ENCODE data around the gene RAD51B.
"Not testable (repeated sequence)": the region's sequence is repeated elsewhere in the genome, so short reads cannot be mapped to it uniquely, and the experiment has no call there.

GRCh38 chr14:67818476-67818875, 1.1 kb upstream of the RAD51B start:
- TF ChIP-seq POLR2AphosphoS5 (IDR thresholded peaks at IDR 0.05; ENCODE audit: low read depth, low read length); TAF1 (IDR thresholded peaks at IDR 0.05; ENCODE audit: borderline replicate concordance, low read depth, low read length): not testable (repeated sequence)

Data from GM12892 (cell line).